ENCODE data around the gene LSP1.

DNA sequence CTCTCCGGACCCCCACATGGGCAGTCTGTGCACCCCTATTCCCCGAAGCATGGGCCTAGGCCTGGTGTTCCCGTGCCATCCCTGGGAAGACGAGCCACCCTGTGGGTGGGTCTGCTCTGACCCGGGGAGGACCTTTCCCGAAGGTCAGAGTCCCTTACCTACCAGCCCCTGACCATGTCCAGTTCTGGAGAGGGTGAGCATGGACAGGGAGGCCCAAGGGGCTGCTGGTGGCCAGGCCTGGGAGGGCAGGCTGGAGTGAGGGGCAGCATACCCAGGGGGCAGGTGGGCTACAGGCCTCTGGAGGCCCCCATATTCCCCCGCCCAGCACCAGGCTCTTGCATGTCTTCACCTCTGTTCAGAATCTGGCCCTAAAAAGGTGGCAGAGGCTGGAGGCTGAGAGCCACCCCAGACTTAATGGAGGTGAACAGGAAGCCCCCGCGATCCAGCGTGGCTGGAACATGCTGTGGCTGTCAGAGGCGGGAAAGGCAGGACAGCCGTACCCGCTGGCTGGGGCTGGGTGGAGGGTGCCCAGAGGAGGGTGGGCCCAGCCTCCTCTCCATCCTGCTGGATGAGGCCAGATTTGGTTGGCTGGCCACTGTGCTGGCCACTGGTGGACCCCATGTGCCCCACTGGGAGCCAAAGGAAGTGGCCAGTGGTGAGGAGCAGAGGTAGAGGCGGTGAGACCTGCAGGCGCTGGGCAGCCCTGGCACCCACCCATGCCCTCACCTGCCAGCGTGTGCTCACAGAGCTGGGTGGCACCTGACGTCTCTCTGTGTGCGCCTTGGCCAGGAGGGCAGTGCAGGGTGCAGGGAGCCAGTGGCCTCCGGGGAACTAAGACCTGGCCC is 29.3 kb upstream of the LSP1 start:
- TF ChIP-seq, protein P1, sequence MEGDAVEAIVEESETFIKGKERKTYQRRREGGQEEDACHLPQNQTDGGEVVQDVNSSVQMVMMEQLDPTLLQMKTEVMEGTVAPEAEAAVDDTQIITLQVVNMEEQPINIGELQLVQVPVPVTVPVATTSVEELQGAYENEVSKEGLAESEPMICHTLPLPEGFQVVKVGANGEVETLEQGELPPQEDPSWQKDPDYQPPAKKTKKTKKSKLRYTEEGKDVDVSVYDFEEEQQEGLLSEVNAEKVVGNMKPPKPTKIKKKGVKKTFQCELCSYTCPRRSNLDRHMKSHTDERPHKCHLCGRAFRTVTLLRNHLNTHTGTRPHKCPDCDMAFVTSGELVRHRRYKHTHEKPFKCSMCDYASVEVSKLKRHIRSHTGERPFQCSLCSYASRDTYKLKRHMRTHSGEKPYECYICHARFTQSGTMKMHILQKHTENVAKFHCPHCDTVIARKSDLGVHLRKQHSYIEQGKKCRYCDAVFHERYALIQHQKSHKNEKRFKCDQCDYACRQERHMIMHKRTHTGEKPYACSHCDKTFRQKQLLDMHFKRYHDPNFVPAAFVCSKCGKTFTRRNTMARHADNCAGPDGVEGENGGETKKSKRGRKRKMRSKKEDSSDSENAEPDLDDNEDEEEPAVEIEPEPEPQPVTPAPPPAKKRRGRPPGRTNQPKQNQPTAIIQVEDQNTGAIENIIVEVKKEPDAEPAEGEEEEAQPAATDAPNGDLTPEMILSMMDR (IDR thresholded peaks at IDR 0.05; ENCODE audit: low read depth, low read length, missing input control): no peak
- TF ChIP-seq, protein P2, sequence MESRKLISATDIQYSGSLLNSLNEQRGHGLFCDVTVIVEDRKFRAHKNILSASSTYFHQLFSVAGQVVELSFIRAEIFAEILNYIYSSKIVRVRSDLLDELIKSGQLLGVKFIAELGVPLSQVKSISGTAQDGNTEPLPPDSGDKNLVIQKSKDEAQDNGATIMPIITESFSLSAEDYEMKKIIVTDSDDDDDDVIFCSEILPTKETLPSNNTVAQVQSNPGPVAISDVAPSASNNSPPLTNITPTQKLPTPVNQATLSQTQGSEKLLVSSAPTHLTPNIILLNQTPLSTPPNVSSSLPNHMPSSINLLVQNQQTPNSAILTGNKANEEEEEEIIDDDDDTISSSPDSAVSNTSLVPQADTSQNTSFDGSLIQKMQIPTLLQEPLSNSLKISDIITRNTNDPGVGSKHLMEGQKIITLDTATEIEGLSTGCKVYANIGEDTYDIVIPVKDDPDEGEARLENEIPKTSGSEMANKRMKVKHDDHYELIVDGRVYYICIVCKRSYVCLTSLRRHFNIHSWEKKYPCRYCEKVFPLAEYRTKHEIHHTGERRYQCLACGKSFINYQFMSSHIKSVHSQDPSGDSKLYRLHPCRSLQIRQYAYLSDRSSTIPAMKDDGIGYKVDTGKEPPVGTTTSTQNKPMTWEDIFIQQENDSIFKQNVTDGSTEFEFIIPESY (IDR thresholded peaks at IDR 0.05): no peak

All from liver (tissue), 2 donors.